HEK293 (cell line): ENCODE data around the gene KLHL10.

ENCODE experiments used
- CTCF ChIA-PET: fragments of 350-600 bp; formaldehyde crosslinking; extraction: SDS; loops from one replicate; lab custom pipeline; 2021; ENCODE audit warnings: antibody characterized with exemption; lab: Yijun Ruan, JAX
- POLR2A ChIA-PET: fragments of 300-600 bp; formaldehyde crosslinking; extraction: SDS; loops from one replicate; lab custom pipeline; 2020; ENCODE audit warnings: antibody characterized with exemption, inconsistent platforms; lab: Yijun Ruan, JAX
- H3K27ac ChIP-seq: fragments of 200-500 bp; sonication (Bioruptor generic); 2 replicates; pipeline ENCODE4 v1.5.1; 2014; ENCODE audit warnings: low read depth, low read length, control low read depth, inconsistent platforms; ENCODE audit errors: extremely low read depth
- H3K36me3 ChIP-seq, 2 experiments: fragments of 200-500 bp in 1 of 2; sonication (Bioruptor generic) in 1 of 2; 1 replicate in 1 of 2; 2 replicates in 1 of 2; pipeline ENCODE4 v1.5.1; 2014 to 2017; ENCODE audit warnings: inconsistent platforms in 2 of 2, low read length in 2 of 2; ENCODE audit not compliant: control insufficient read depth in 2 of 2, insufficient read depth in 1 of 2
- H3K4me1 ChIP-seq: fragments of 200-500 bp; sonication (Bioruptor generic); 2 replicates; pipeline ENCODE4 v1.5.1; 2014; ENCODE audit warnings: mild to moderate bottlenecking, low read length, inconsistent platforms; ENCODE audit not compliant: control insufficient read depth, insufficient read depth
- H3K4me3 ChIP-seq: 2 replicates; pipeline ENCODE4 v1.5.1; 2011; ENCODE audit warnings: low read depth, mild to moderate bottlenecking, control low read depth, low read length, moderate library complexity
- H3K9me3 ChIP-seq: fragments of 200-500 bp; sonication (Bioruptor generic); 2 replicates; pipeline ENCODE4 v1.5.1; 2014; ENCODE audit warnings: low read depth, low read length, inconsistent platforms; ENCODE audit not compliant: control insufficient read depth, insufficient read depth
- GLI4 ChIP-seq: fragments of 450-650 bp; formaldehyde crosslinking; IDR thresholded peaks from 2 replicates; pipeline ENCODE4 v1.5.1; 2016; ENCODE audit warnings: missing biosample characterization, missing genetic modification characterization
- KLF1 ChIP-seq: fragments of 450-650 bp; formaldehyde crosslinking; IDR thresholded peaks from 2 replicates; pipeline ENCODE4 v1.5.1; 2016; ENCODE audit warnings: missing biosample characterization, missing genetic modification characterization
- KLF10 ChIP-seq: fragments of 450-650 bp; IDR thresholded peaks from 2 replicates; pipeline ENCODE4 v1.5.1; 2018; ENCODE audit warnings: missing biosample characterization, mild to moderate bottlenecking, missing genetic modification characterization
- OVOL3 ChIP-seq: fragments of 450-650 bp; formaldehyde crosslinking; IDR thresholded peaks from 2 replicates; pipeline ENCODE4 v1.5.1; 2016; ENCODE audit warnings: missing biosample characterization, missing genetic modification characterization
- ZBTB17 ChIP-seq: fragments of 450-650 bp; formaldehyde crosslinking; IDR thresholded peaks from 2 replicates; pipeline ENCODE4 v1.5.1; 2016; ENCODE audit warnings: missing biosample characterization, missing genetic modification characterization
- ZBTB7A ChIP-seq: fragments of 450-650 bp; formaldehyde crosslinking; IDR thresholded peaks from 2 replicates; pipeline ENCODE4 v1.5.1; 2016; ENCODE audit warnings: low read depth, missing biosample characterization, missing genetic modification characterization
- ZBTB8A ChIP-seq: fragments of 450-650 bp; formaldehyde crosslinking; IDR thresholded peaks from 2 replicates; pipeline ENCODE4 v1.5.1; 2016; ENCODE audit warnings: missing biosample characterization, missing genetic modification characterization
- ZFP37 ChIP-seq: fragments of 450-650 bp; formaldehyde crosslinking; IDR thresholded peaks from 2 replicates; pipeline ENCODE4 v1.5.1; 2016; ENCODE audit warnings: missing biosample characterization, missing genetic modification characterization
- ZNF133 ChIP-seq: fragments of 450-650 bp; formaldehyde crosslinking; IDR thresholded peaks from 2 replicates; pipeline ENCODE4 v1.5.1; 2016; ENCODE audit warnings: missing biosample characterization, missing genetic modification characterization
- ZNF169 ChIP-seq: fragments of 450-650 bp; formaldehyde crosslinking; IDR thresholded peaks from 2 replicates; pipeline ENCODE4 v1.5.1; 2016; ENCODE audit warnings: missing biosample characterization, missing genetic modification characterization
- ZNF214 ChIP-seq: fragments of 450-650 bp; formaldehyde crosslinking; IDR thresholded peaks from 2 replicates; pipeline ENCODE4 v1.5.1; 2017; ENCODE audit warnings: missing biosample characterization, mild to moderate bottlenecking, missing genetic modification characterization, borderline replicate concordance
- ZNF239 ChIP-seq: fragments of 450-650 bp; formaldehyde crosslinking; IDR thresholded peaks from 2 replicates; pipeline ENCODE4 v1.5.1; 2016; ENCODE audit warnings: missing biosample characterization, missing genetic modification characterization
- ZNF335 ChIP-seq: fragments of 450-650 bp; formaldehyde crosslinking; conservative IDR thresholded peaks from 2 replicates; pipeline ENCODE4 v1.5.1; 2016; ENCODE audit warnings: missing biosample characterization, missing genetic modification characterization
- ZNF350 ChIP-seq: fragments of 450-650 bp; formaldehyde crosslinking; IDR thresholded peaks from 2 replicates; pipeline ENCODE4 v1.5.0; 2017; ENCODE audit warnings: missing biosample characterization, mild to moderate bottlenecking, missing genetic modification characterization
- ZNF354C ChIP-seq: fragments of 450-650 bp; formaldehyde crosslinking; IDR thresholded peaks from 2 replicates; pipeline ENCODE4 v1.5.1; 2016; ENCODE audit warnings: missing biosample characterization, missing genetic modification characterization, low read depth, borderline replicate concordance
- ZNF510 ChIP-seq: fragments of 450-650 bp; formaldehyde crosslinking; IDR thresholded peaks from 2 replicates; pipeline ENCODE4 v1.5.1; 2018; ENCODE audit warnings: mild to moderate bottlenecking, missing genetic modification characterization, missing biosample characterization; ENCODE audit not compliant: insufficient replicate concordance
- ZNF549 ChIP-seq: fragments of 450-650 bp; IDR thresholded peaks from 2 replicates; pipeline ENCODE4 v1.5.1; 2018; ENCODE audit warnings: missing biosample characterization, missing genetic modification characterization, mild to moderate bottlenecking, inconsistent platforms, moderate library complexity
- ZNF658 ChIP-seq: fragments of 450-650 bp; formaldehyde crosslinking; IDR thresholded peaks from 2 replicates; pipeline ENCODE4; 2016; ENCODE audit warnings: missing biosample characterization, missing genetic modification characterization
- ZNF677 ChIP-seq: fragments of 450-650 bp; IDR thresholded peaks from 2 replicates; pipeline ENCODE4 v1.5.0; 2018; ENCODE audit warnings: missing biosample characterization, mild to moderate bottlenecking, missing genetic modification characterization, moderate library complexity
- ZNF701 ChIP-seq: fragments of 450-650 bp; formaldehyde crosslinking; IDR thresholded peaks from 2 replicates; pipeline ENCODE4 v1.5.1; 2016; ENCODE audit warnings: missing biosample characterization, missing genetic modification characterization
- ZNF707 ChIP-seq: fragments of 450-650 bp; formaldehyde crosslinking; IDR thresholded peaks from 2 replicates; pipeline ENCODE4 v1.5.1; 2016; ENCODE audit warnings: missing biosample characterization, missing genetic modification characterization
- ZNF777 ChIP-seq: fragments of 450-650 bp; formaldehyde crosslinking; IDR thresholded peaks from 2 replicates; pipeline ENCODE4 v1.5.1; 2017; ENCODE audit warnings: missing biosample characterization, missing genetic modification characterization, borderline replicate concordance
- ZNF785 ChIP-seq: fragments of 450-650 bp; formaldehyde crosslinking; IDR thresholded peaks from 2 replicates; pipeline ENCODE4 v1.5.1; 2016; ENCODE audit warnings: missing biosample characterization, missing genetic modification characterization
- ZSCAN16 ChIP-seq: fragments of 450-650 bp; formaldehyde crosslinking; IDR thresholded peaks from 2 replicates; pipeline ENCODE4 v1.5.1; 2016; ENCODE audit warnings: missing biosample characterization, missing genetic modification characterization
- TF ChIP-seq, protein P1 (sequence below): fragments of 450-650 bp; formaldehyde crosslinking; IDR thresholded peaks from 2 replicates; pipeline ENCODE4 v1.5.1; 2016; ENCODE audit warnings: missing biosample characterization, missing genetic modification characterization, low read depth
- TF ChIP-seq, protein P2 (sequence below): fragments of 450-650 bp; formaldehyde crosslinking; IDR thresholded peaks from 2 replicates; pipeline ENCODE4 v1.5.1; 2017; ENCODE audit warnings: missing biosample characterization, missing genetic modification characterization
- TF ChIP-seq, protein P3 (sequence below): fragments of 450-650 bp; formaldehyde crosslinking; IDR thresholded peaks from 2 replicates; pipeline ENCODE4 v1.5.1; 2016; ENCODE audit warnings: missing biosample characterization, missing genetic modification characterization
- TF ChIP-seq, protein P4 (sequence below): fragments of 450-650 bp; formaldehyde crosslinking; IDR thresholded peaks from 2 replicates; pipeline ENCODE4 v1.5.1; 2016; ENCODE audit warnings: missing biosample characterization, missing genetic modification characterization

KLHL10 gene

GRCh38 chr17:41835214-41835799 is 2.3 kb upstream of the KLHL10 start:
- ChIA-PET CTCF (interaction anchor here (0.6 to 1.8 kb wide), 10 partner anchors 16 to 1418 kb away, joined by 3 to 7 read pairs (median 3); partner anchors contain the start of genes P3H4 and TOP2A), POLR2A (interaction anchor here (0.5 to 2.8 kb wide), 11 partner anchors 9 to 182 kb away, joined by 3 to 25 read pairs (median 5); partner anchors contain the start of genes ACLY, DNAJC7, EIF1 and FKBP10)
- peaks cover 43 to 44% of the 10 kb centered on the region in 2 experiments for H3K36me3 ChIP-seq
- H3K4me3 ChIP-seq = peak overlapping the region; percentile 95
- H3K4me1 ChIP-seq = peaks cover 4% of the 10 kb centered on the region
- TF ChIP-seq GLI4 (tag by site-specific recombination) = no peak
- peak; percentile 96 for TF ChIP-seq ZNF335 (tag by site-specific recombination)
- no peak for TF ChIP-seq ZNF214
- no peak for TF ChIP-seq ZNF549
- TF ChIP-seq ZBTB17 (tag by site-specific recombination) = peak; percentile 33; the same call in 1 of the 2 replicates
- TF ChIP-seq ZNF133 = no peak
- TF ChIP-seq KLF10 (tag by site-specific recombination) = 0 out of 2 replicates have a peak, but pooled peaks have one; percentile 20
- no peaks in the 10 kb centered on the region for H3K9me3 ChIP-seq
- peak overlapping the region; percentile 87 for H3K27ac ChIP-seq

- ChIA-PET POLR2A (interaction anchor here (0.6 to 2.8 kb wide), 7 partner anchors 13 to 181 kb away, joined by 4 to 25 read pairs (median 5); partner anchors contain the start of genes ACLY, DNAJC7, FKBP10 and KLHL11), CTCF (interaction anchor here (0.6 to 1.5 kb wide), 4 partner anchors 17 to 1418 kb away, joined by 3 to 6 read pairs (median 4); partner anchors contain the start of genes JUP and TOP2A)
- peak within 1 kb of the TSS; percentile 87 for H3K27ac ChIP-seq
- no peak for TF ChIP-seq ZNF707
- TF ChIP-seq ZNF239 (tag by site-specific recombination) = no peak
- no peak for TF ChIP-seq ZSCAN16 (tag by site-specific recombination)
- TF ChIP-seq, protein P1, sequence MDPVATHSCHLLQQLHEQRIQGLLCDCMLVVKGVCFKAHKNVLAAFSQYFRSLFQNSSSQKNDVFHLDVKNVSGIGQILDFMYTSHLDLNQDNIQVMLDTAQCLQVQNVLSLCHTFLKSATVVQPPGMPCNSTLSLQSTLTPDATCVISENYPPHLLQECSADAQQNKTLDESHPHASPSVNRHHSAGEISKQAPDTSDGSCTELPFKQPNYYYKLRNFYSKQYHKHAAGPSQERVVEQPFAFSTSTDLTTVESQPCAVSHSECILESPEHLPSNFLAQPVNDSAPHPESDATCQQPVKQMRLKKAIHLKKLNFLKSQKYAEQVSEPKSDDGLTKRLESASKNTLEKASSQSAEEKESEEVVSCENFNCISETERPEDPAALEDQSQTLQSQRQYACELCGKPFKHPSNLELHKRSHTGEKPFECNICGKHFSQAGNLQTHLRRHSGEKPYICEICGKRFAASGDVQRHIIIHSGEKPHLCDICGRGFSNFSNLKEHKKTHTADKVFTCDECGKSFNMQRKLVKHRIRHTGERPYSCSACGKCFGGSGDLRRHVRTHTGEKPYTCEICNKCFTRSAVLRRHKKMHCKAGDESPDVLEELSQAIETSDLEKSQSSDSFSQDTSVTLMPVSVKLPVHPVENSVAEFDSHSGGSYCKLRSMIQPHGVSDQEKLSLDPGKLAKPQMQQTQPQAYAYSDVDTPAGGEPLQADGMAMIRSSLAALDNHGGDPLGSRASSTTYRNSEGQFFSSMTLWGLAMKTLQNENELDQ (tag by site-specific recombination) = no peak
- TF ChIP-seq KLF1 = no peak
- TF ChIP-seq, protein P2, sequence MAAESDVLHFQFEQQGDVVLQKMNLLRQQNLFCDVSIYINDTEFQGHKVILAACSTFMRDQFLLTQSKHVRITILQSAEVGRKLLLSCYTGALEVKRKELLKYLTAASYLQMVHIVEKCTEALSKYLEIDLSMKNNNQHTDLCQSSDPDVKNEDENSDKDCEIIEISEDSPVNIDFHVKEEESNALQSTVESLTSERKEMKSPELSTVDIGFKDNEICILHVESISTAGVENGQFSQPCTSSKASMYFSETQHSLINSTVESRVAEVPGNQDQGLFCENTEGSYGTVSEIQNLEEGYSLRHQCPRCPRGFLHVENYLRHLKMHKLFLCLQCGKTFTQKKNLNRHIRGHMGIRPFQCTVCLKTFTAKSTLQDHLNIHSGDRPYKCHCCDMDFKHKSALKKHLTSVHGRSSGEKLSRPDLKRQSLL = no peak
- TF ChIP-seq ZNF350 = no peak
- TF ChIP-seq OVOL3 (tag by site-specific recombination) = no peak
- no peak for TF ChIP-seq ZNF777 (tag by site-specific recombination)
- peak; percentile 53 for TF ChIP-seq ZBTB8A (tag by site-specific recombination)
- no peak; the same call in 1 of the 2 replicates for TF ChIP-seq ZBTB7A (tag by site-specific recombination)
- TF ChIP-seq ZNF785 (tag by site-specific recombination) = no peak
- TF ChIP-seq, protein P3, sequence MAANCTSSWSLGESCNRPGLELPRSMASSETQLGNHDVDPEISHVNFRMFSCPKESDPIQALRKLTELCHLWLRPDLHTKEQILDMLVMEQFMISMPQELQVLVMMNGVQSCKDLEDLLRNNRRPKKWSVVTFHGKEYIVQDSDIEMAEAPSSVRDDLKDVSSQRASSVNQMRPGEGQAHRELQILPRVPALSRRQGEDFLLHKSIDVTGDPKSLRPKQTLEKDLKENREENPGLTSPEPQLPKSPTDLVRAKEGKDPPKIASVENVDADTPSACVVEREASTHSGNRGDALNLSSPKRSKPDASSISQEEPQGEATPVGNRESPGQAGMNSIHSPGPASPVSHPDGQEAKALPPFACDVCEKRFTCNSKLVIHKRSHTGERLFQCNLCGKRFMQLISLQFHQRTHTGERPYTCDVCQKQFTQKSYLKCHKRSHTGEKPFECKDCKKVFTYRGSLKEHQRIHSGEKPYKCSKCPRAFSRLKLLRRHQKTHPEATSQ (tag by site-specific recombination) = no peak
- no peak for TF ChIP-seq ZNF354C (tag by site-specific recombination)
- no peak for TF ChIP-seq ZNF701
- TF ChIP-seq ZNF677 (tag by site-specific recombination) = no peak
- no peak for TF ChIP-seq ZNF510 (tag by site-specific recombination)
- TF ChIP-seq, protein P4, sequence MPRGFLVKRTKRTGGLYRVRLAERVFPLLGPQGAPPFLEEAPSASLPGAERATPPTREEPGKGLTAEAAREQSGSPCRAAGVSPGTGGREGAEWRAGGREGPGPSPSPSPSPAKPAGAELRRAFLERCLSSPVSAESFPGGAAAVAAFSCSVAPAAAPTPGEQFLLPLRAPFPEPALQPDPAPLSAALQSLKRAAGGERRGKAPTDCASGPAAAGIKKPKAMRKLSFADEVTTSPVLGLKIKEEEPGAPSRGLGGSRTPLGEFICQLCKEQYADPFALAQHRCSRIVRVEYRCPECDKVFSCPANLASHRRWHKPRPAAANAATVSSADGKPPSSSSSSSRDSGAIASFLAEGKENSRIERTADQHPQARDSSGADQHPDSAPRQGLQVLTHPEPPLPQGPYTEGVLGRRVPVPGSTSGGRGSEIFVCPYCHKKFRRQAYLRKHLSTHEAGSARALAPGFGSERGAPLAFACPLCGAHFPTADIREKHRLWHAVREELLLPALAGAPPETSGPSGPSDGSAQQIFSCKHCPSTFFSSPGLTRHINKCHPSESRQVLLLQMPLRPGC (tag by site-specific recombination) = no peak
- no peak for TF ChIP-seq ZNF658 (tag by site-specific recombination)
- TF ChIP-seq ZNF169 = no peak
- TF ChIP-seq ZFP37 (tag by site-specific recombination) = no peak
Measured at GRCh38 chr17:41835800-41836549, 1.6 kb upstream of the KLHL10 start, which contains the start of gene NT5C3B. TSS of gene NT5C3B (minus strand) at chr17:41836232. CDS start at chr17:41836193, 39 bp downstream.

More at GRCh38 chr17:41835800-41836549, 1.6 kb upstream of the KLHL10 start, which contains the start of gene NT5C3B:
- Histone ChIP-seq H3K9me3 (no peaks in the 10 kb centered on the region), H3K36me3 (peaks cover 36 to 37% of the 10 kb centered on the region in 2 experiments), H3K4me1 (peaks cover 4% of the 10 kb centered on the region), H3K4me3 (peak within 1 kb of the TSS; percentile 95)
